GM19468 (cell line): ENCODE measurements around the gene FCN2.

Experiments
- ATAC-seq: cut with Tn5 transposase; IDR thresholded peaks from one replicate; pipeline ENCODE4 v1.9.1; 2021; ENCODE audit warnings: mild to moderate bottlenecking, moderate library complexity, moderate number of reproducible peaks; ENCODE audit not compliant: unreplicated experiment; ENCODE audit errors: extremely low read depth

Gene FCN2

GRCh38 chr9:134886413-134886913, 5.9 kb downstream of the FCN2 start:
- ATAC-seq: no peak

GRCh38 chr9:134887219-134887618, 6.6 kb downstream of the FCN2 start:
- ATAC-seq: no peak

- ATAC-seq: no peak
These were observed 7.3 kb downstream of the FCN2 start for GRCh38 chr9:134887686-134888602.

- no peak for ATAC-seq
These were observed 8.1 kb downstream of the FCN2 start for GRCh38 chr9:134888603-134889190.

GRCh38 chr9:134889386-134890154, 9.0 kb downstream of the FCN2 start:
- ATAC-seq: no peak

- ATAC-seq: no peak
These were observed 9.5 kb downstream of the FCN2 start for GRCh38 chr9:134890155-134890495.

- no peak for ATAC-seq
These were observed 10.4 kb downstream of the FCN2 start for GRCh38 chr9:134891053-134891452.

GRCh38 chr9:134891713-134892112, 11.1 kb downstream of the FCN2 start:
- ATAC-seq: no peak

GRCh38 chr9:134892221-134892620, 11.6 kb downstream of the FCN2 start:
- no peak for ATAC-seq

GRCh38 chr9:134892820-134893420, 12.3 kb downstream of the FCN2 start:
- no peak for ATAC-seq

- no peak for ATAC-seq
These were observed 13.7 kb downstream of the FCN2 start for GRCh38 chr9:134894136-134894860.

- ATAC-seq: no peak
These were observed 14.5 kb downstream of the FCN2 start for GRCh38 chr9:134895097-134895496.

GRCh38 chr9:134895567-134895907, 14.9 kb downstream of the FCN2 start:
- ATAC-seq: no peak

- no peak for ATAC-seq
These were observed 15.6 kb downstream of the FCN2 start for GRCh38 chr9:134895908-134896833.

GRCh38 chr9:134896834-134897583, 16.4 kb downstream of the FCN2 start:
- no peak for ATAC-seq

- ATAC-seq: no peak
These were observed 17.1 kb downstream of the FCN2 start for GRCh38 chr9:134897584-134898170.

- no peak for ATAC-seq
These were observed 17.7 kb downstream of the FCN2 start for GRCh38 chr9:134898319-134898718.

- ATAC-seq: no peak
These were observed 18.6 kb downstream of the FCN2 start for GRCh38 chr9:134899168-134899567.
